ENCODE data around the gene TRAF7. TPM values are rescaled to one million over a fixed set of nuclear protein-coding genes. Genes with fewer than 3 reads are reported as not detected.
"Not testable (repeated sequence)": the region's sequence is repeated elsewhere in the genome, so short reads cannot be mapped to it uniquely, and the experiment has no call there.

Gene TRAF7
- total RNA-seq: 88.8 and 95.7 TPM in 2 replicates

- peak; percentile 100 for DNase-seq (ENCODE audit: low read depth, low spot score)
Observed at GRCh38 chr16:2155091-2155950, at the start of gene TRAF7. TSS of gene TRAF7 (plus strand) at chr16:2155782. CDS start at chr16:2163921, 8,139 bp downstream.

GRCh38 chr16:2106211-2106610 is 49.4 kb upstream of the TRAF7 start:
- not testable (repeated sequence) for DNase-seq (ENCODE audit: low read depth, low spot score)

- not testable (repeated sequence) for DNase-seq (ENCODE audit: low read depth, low spot score)
Observed at GRCh38 chr16:2107121-2107790, 48.3 kb upstream of the TRAF7 start.

GRCh38 chr16:2107791-2108125 is 47.8 kb upstream of the TRAF7 start:
- DNase-seq (ENCODE audit: low read depth, low spot score): not testable (repeated sequence)

- DNase-seq (ENCODE audit: low read depth, low spot score): not testable (repeated sequence)
Observed at GRCh38 chr16:2108446-2109270, 46.9 kb upstream of the TRAF7 start.

GRCh38 chr16:2109271-2109580 is 46.4 kb upstream of the TRAF7 start:
- not testable (repeated sequence) for DNase-seq (ENCODE audit: low read depth, low spot score)

- not testable (repeated sequence) for DNase-seq (ENCODE audit: low read depth, low spot score)
Observed at GRCh38 chr16:2109872-2110271, 45.7 kb upstream of the TRAF7 start.

- not testable (repeated sequence) for DNase-seq (ENCODE audit: low read depth, low spot score)
Observed at GRCh38 chr16:2110332-2111008, 45.1 kb upstream of the TRAF7 start.

GRCh38 chr16:2111009-2111353 is 44.6 kb upstream of the TRAF7 start:
- not testable (repeated sequence) for DNase-seq (ENCODE audit: low read depth, low spot score)

- not testable (repeated sequence) for DNase-seq (ENCODE audit: low read depth, low spot score)
Observed at GRCh38 chr16:2111412-2112335, 43.9 kb upstream of the TRAF7 start.

GRCh38 chr16:2112539-2113106 is 43.0 kb upstream of the TRAF7 start:
- DNase-seq (ENCODE audit: low read depth, low spot score): not testable (repeated sequence)

GRCh38 chr16:2114225-2114624 is 41.4 kb upstream of the TRAF7 start:
- DNase-seq (ENCODE audit: low read depth, low spot score): not testable (repeated sequence)

- not testable (repeated sequence) for DNase-seq (ENCODE audit: low read depth, low spot score)
Observed at GRCh38 chr16:2114885-2115590, 40.5 kb upstream of the TRAF7 start.

GRCh38 chr16:2115591-2115973 is 40.0 kb upstream of the TRAF7 start:
- no peak for DNase-seq (ENCODE audit: low read depth, low spot score)

GRCh38 chr16:2116428-2116827 is 39.2 kb upstream of the TRAF7 start:
- DNase-seq (ENCODE audit: low read depth, low spot score): not testable (repeated sequence)

- DNase-seq (ENCODE audit: low read depth, low spot score): not testable (repeated sequence)
Observed at GRCh38 chr16:2117341-2117740, 38.2 kb upstream of the TRAF7 start.

- DNase-seq (ENCODE audit: low read depth, low spot score): not testable (repeated sequence)
Observed at GRCh38 chr16:2117960-2118722, 37.4 kb upstream of the TRAF7 start.

- peak; percentile 20 for DNase-seq (ENCODE audit: low read depth, low spot score)
Observed at GRCh38 chr16:2121325-2121724, 34.3 kb upstream of the TRAF7 start.

- DNase-seq (ENCODE audit: low read depth, low spot score): no peak
Observed at GRCh38 chr16:2121853-2122252, 33.7 kb upstream of the TRAF7 start.
